RWPE1 (cell line): ENCODE results near the gene TBCC.

Experiments used
- CTCF ChIA-PET: fragments of 350-600 bp; sonication (Branson Sonifier 250); formaldehyde crosslinking; extraction: SDS; loops from one replicate; lab custom pipeline; 2021; lab: Yijun Ruan, JAX
- POLR2A ChIA-PET: fragments of 400-600 bp; formaldehyde crosslinking; extraction: SDS; loops from one replicate; lab custom pipeline; 2020; ENCODE audit warnings: antibody characterized with exemption; ENCODE audit not compliant: low non-redundant PET; lab: Yijun Ruan, JAX
- DNase-seq: peaks from one replicate; pipeline ENCODE4 v3.0.0; 2012; ENCODE audit warnings: low spot score
- H3K27ac ChIP-seq: fragments of 450-650 bp; 2 replicates; pipeline ENCODE4 v1.5.1; 2017
- TF ChIP-seq, protein P1 (sequence below): fragments of 450-650 bp; conservative IDR thresholded peaks from 2 replicates; pipeline ENCODE4 v1.5.1; 2017; ENCODE audit warnings: low read depth, mild to moderate bottlenecking

TBCC gene

DNA sequence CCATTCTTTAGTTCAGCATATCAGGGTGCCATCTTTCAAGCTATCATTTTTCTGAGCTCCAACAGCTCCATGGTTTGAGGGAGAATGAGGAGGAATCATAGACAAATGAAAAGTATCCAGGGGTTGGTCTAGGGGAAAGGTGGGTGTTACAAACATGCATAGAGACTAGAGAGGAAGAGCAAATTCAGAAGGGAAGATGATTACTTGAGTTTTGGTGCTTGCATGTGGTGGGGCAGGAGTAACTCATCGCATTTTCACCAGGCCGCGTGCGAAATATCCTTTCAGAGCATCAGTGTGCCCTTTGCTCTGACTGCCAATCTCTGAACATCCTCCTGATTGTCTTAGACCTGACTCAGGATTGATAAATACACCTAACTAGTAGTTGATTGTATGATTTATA, 28.3 kb upstream of the TBCC start:
- no peak for DNase-seq
- no peak overlapping the region for H3K27ac ChIP-seq
- TF ChIP-seq, protein P1, sequence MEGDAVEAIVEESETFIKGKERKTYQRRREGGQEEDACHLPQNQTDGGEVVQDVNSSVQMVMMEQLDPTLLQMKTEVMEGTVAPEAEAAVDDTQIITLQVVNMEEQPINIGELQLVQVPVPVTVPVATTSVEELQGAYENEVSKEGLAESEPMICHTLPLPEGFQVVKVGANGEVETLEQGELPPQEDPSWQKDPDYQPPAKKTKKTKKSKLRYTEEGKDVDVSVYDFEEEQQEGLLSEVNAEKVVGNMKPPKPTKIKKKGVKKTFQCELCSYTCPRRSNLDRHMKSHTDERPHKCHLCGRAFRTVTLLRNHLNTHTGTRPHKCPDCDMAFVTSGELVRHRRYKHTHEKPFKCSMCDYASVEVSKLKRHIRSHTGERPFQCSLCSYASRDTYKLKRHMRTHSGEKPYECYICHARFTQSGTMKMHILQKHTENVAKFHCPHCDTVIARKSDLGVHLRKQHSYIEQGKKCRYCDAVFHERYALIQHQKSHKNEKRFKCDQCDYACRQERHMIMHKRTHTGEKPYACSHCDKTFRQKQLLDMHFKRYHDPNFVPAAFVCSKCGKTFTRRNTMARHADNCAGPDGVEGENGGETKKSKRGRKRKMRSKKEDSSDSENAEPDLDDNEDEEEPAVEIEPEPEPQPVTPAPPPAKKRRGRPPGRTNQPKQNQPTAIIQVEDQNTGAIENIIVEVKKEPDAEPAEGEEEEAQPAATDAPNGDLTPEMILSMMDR: no peak
- POLR2A ChIA-PET: no interaction called here
- CTCF ChIA-PET: no interaction called here

GRCh38 chr6:42771741-42772100, 25.8 kb upstream of the TBCC start:
- ChIA-PET POLR2A (no interaction called here), CTCF (no interaction called here)
- TF ChIP-seq, protein P1: no peak
- DNase-seq: no peak
- no peak overlapping the region for H3K27ac ChIP-seq

DNA sequence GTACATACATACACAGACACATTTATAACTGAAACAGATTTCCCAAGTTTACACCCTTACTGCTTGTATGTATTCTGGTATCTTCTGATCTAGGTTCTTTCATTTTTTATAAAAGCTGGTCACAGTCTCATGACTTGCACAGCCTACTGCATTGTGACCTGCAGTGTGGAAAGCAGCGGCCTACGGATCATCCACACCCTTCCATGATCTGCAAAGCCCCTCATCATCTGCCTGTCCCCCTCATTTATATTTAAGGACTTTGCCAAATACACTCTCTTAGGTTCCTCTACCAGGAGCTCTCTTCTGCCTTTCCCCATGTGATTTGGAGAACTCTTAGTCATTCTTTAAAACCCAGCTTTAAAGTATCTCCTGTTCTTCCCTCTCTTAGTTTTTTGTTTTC, 23.9 kb upstream of the TBCC start:
- no peak overlapping the region for H3K27ac ChIP-seq
- ChIA-PET POLR2A (interaction anchor here (0.7 kb wide), 1 partner anchor 12 kb away, joined by 3 read pairs; the partner anchor contains the start of gene BICRAL), CTCF (interaction anchor here (0.6 kb wide), 2 partner anchors 21 to 191 kb away, joined by 3 read pairs; no protein-coding TSS in a partner anchor)
- TF ChIP-seq, protein P1: no peak
- no peak for DNase-seq

DNA sequence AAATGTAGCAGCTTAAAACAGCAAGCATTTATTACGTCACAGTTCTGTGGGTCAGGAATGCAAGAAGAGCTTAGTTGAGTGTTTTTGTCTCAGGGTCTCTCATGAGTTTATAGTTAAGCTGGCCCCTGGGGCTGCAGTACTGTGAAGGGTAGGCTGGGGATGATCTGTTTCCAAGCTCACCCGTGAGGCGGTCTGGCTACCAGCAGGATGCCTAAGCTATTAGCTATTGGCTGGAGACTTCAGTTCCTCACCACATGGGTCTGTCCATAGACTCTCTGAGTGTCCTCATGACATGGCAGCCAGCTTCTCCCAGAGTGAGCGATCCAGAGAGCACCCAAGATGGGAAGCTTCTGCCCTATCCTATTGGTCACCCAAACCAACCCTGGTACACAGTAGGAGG, 23.1 kb upstream of the TBCC start:
- CTCF ChIA-PET: interaction anchor here (1.1 kb wide), 1 partner anchor 95 kb away, joined by 3 read pairs; no protein-coding TSS in a partner anchor
- POLR2A ChIA-PET: no interaction called here

GRCh38 chr6:42766163-42766670, 20.3 kb upstream of the TBCC start:
- no peak for DNase-seq
- CTCF ChIA-PET: interaction anchor here (0.7 kb wide), 2 partner anchors 79 to 130 kb away, joined by 3 to 4 read pairs; no protein-coding TSS in a partner anchor
- H3K27ac ChIP-seq: peak overlapping the region; percentile 54

More for the DNA sequence above, 23.1 kb upstream of the TBCC start:
- TF ChIP-seq, protein P1: no peak
- H3K27ac ChIP-seq: no peak overlapping the region
- no peak for DNase-seq

DNA sequence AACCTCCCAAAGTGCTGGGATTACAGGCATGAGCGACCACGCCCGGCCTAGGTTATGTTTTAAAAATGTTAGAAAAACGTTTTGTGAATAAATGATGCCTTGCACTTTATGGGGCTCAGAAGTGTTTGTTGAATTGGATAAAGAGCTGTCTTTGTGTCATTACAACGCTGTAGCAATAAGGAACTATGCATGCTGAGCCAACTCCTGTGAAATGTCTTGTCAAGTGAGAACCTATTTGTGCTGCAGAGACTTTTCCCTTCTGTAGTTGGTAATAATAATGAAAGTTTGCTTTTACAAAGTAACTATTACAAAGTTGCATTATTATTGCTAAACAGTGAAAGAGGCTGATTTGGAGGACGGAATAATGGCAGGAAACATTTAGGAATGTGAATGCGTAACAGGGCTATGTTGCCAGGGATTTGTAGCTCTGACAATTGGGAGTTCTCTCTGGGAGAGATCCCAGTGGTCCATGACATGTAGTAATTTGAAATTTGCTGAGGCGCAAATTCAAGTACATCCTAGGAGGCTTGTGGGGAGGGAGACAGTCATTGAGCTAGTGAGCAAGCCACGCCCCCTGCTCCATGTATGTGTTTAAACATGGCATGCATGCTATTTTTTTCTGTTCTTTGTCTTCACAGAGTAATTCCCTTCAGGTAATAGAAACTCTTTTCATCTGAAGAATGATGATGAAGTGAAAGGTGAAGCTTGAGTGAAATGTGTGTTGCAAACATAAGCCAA, 19.2 kb upstream of the TBCC start:
- CTCF ChIA-PET: interaction anchor here (0.5 to 0.6 kb wide), 2 partner anchors 14 to 120 kb away, joined by 3 to 4 read pairs; no protein-coding TSS in a partner anchor
- H3K27ac ChIP-seq: no peak overlapping the region
- POLR2A ChIA-PET: interaction anchor here (1.1 kb wide), 1 partner anchor 19 kb away, joined by 3 read pairs; no protein-coding TSS in a partner anchor
- DNase-seq: no peak
- TF ChIP-seq, protein P1: no peak

More at GRCh38 chr6:42766163-42766670, 20.3 kb upstream of the TBCC start:
- POLR2A ChIA-PET: interaction anchor here (1.1 kb wide), 1 partner anchor 20 kb away, joined by 3 read pairs; no protein-coding TSS in a partner anchor
- TF ChIP-seq, protein P1: no peak
